GM21723 (cell line): ENCODE measurements around the gene SCAANT1.

ENCODE experiments used
- ATAC-seq: cut with Tn5 transposase; IDR thresholded peaks from one replicate; pipeline ENCODE4 v1.9.1; 2021; ENCODE audit warnings: mild to moderate bottlenecking, moderate library complexity; ENCODE audit not compliant: unreplicated experiment

The SCAANT1 gene

GRCh38 chr3:63934041-63934866 lies 22.1 kb upstream of the SCAANT1 start:
- ATAC-seq = no peak

- peak; percentile 81 for ATAC-seq
These were observed 21.3 kb upstream of the SCAANT1 start for GRCh38 chr3:63933459-63933858.

- ATAC-seq = no peak
These were observed 20.5 kb upstream of the SCAANT1 start for GRCh38 chr3:63932509-63933212.

GRCh38 chr3:63931290-63931689 lies 19.1 kb upstream of the SCAANT1 start:
- no peak for ATAC-seq

- ATAC-seq = peak; percentile 91
These were observed 15.5 kb upstream of the SCAANT1 start for GRCh38 chr3:63927422-63928280.

- no peak for ATAC-seq
These were observed 14.1 kb upstream of the SCAANT1 start for GRCh38 chr3:63926309-63926708.

- peak; percentile 2 for ATAC-seq
These were observed 10.5 kb upstream of the SCAANT1 start for GRCh38 chr3:63922491-63923199.

GRCh38 chr3:63921741-63922482 lies 9.7 kb upstream of the SCAANT1 start:
- ATAC-seq = peak; percentile 91

GRCh38 chr3:63920001-63920400 lies 7.8 kb upstream of the SCAANT1 start:
- ATAC-seq = no peak

GRCh38 chr3:63918321-63918720 lies 6.1 kb upstream of the SCAANT1 start:
- no peak for ATAC-seq

- no peak for ATAC-seq
These were observed 2.1 kb upstream of the SCAANT1 start for GRCh38 chr3:63914312-63914711.

GRCh38 chr3:63912768-63913588 lies 795 bp upstream of the SCAANT1 start:
- peak; percentile 10 for ATAC-seq

- ATAC-seq = no peak
These were observed 692 bp downstream of the SCAANT1 start for GRCh38 chr3:63911509-63911872.

GRCh38 chr3:63910891-63911290 lies 1.3 kb downstream of the SCAANT1 start:
- no peak for ATAC-seq

GRCh38 chr3:63910001-63910400 lies 2.2 kb downstream of the SCAANT1 start:
- no peak for ATAC-seq

- no peak for ATAC-seq
These were observed 2.8 kb downstream of the SCAANT1 start for GRCh38 chr3:63909431-63909830.

- no peak for ATAC-seq
These were observed 3.4 kb downstream of the SCAANT1 start for GRCh38 chr3:63908776-63909175.

- no peak for ATAC-seq
These were observed 4.0 kb downstream of the SCAANT1 start for GRCh38 chr3:63908081-63908736.
